Astrocyte of the spinal cord (primary cell): ENCODE results near the gene CARM1.

Experiments used
- DNase-seq: peaks from one replicate; pipeline ENCODE4 v3.0.0; 2011; ENCODE audit warnings: low read depth, low spot score
- H3K4me3 ChIP-seq: 2 replicates; pipeline ENCODE4 v1.5.1; 2011; ENCODE audit warnings: low read depth, mild to moderate bottlenecking, low read length, moderate library complexity
- in situ Hi-C: cut with HindIII; loops from 2 replicates; pipeline ENCODE4 v1.10.0; 2017; ENCODE audit warnings: low sequenced_read_pairs
- TF ChIP-seq, protein P1 (sequence below): IDR thresholded peaks from 2 replicates; pipeline ENCODE4 v1.5.1; 2012; ENCODE audit warnings: low read depth, mild to moderate bottlenecking, low read length, inconsistent platforms

CARM1 gene

DNA sequence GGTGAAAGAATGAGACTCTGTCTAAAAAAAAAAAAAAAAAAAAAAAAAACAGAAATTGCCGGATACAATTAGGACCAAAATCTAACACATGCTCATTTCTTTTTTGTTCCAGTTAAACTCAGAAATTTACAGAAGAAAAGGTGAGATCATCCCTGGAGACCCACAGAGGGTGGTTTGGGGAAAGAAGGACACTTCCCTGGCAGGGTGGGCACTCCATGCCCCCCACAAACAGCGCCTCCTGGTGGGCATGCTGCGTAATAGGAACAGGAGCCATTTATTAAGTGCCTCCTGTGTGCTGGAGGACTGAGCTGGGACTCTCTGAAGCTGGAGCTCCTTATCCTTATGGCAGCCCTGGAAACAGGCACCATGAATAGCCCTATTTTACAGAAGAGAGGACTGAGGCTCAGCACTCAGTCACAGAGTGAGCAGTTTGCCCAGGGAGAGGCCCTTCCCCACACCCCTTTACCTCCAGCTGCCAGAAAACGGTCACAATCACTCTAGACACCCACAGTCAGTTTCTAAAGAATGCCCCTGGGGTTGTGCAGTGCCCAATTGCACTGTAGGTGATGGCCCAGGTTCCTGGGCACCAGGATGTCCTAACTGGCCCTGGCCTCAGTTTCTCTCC lies 13.0 kb upstream of the CARM1 start:
- DNase-seq, result no peak
- TF ChIP-seq, protein P1, sequence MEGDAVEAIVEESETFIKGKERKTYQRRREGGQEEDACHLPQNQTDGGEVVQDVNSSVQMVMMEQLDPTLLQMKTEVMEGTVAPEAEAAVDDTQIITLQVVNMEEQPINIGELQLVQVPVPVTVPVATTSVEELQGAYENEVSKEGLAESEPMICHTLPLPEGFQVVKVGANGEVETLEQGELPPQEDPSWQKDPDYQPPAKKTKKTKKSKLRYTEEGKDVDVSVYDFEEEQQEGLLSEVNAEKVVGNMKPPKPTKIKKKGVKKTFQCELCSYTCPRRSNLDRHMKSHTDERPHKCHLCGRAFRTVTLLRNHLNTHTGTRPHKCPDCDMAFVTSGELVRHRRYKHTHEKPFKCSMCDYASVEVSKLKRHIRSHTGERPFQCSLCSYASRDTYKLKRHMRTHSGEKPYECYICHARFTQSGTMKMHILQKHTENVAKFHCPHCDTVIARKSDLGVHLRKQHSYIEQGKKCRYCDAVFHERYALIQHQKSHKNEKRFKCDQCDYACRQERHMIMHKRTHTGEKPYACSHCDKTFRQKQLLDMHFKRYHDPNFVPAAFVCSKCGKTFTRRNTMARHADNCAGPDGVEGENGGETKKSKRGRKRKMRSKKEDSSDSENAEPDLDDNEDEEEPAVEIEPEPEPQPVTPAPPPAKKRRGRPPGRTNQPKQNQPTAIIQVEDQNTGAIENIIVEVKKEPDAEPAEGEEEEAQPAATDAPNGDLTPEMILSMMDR, result peak; percentile 84
- no peak overlapping the region for H3K4me3 ChIP-seq
- in situ Hi-C loops, result no loop called here

DNA sequence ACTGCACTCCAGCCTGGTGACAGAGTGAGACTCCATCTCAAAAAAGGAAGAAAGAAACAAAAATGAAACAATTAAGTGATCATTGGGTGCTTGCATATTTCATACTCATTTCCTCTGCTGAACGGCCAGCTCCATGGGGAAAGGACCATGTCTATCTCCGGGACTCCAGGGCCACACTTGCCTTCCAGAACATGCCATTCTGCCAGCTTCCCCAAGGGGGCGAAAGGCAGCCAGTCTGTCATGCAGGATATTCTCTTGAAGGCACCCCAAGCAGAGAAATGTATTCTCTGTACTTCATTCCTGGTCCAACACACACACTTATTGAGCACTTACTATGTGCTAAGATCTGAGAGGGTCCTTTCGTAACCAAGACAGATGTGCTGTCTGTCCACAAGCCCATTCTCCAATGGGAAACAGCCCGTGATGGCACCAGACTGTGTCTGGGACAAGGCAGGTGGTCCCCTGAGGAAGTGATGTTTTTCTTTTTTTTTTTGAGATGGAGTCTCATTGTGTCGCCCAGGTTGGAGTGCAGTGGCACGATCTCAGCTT lies 10.2 kb upstream of the CARM1 start:
- TF ChIP-seq, protein P1, result peak; percentile 56
- no peak for DNase-seq
- in situ Hi-C loops, result no loop called here
- no peak overlapping the region for H3K4me3 ChIP-seq

- TF ChIP-seq, protein P1, result no peak
- in situ Hi-C loops, result no loop called here
- no peak overlapping the region for H3K4me3 ChIP-seq
- DNase-seq, result no peak
Observed at GRCh38 chr19:10862561-10863106, 8.7 kb upstream of the CARM1 start.

DNA sequence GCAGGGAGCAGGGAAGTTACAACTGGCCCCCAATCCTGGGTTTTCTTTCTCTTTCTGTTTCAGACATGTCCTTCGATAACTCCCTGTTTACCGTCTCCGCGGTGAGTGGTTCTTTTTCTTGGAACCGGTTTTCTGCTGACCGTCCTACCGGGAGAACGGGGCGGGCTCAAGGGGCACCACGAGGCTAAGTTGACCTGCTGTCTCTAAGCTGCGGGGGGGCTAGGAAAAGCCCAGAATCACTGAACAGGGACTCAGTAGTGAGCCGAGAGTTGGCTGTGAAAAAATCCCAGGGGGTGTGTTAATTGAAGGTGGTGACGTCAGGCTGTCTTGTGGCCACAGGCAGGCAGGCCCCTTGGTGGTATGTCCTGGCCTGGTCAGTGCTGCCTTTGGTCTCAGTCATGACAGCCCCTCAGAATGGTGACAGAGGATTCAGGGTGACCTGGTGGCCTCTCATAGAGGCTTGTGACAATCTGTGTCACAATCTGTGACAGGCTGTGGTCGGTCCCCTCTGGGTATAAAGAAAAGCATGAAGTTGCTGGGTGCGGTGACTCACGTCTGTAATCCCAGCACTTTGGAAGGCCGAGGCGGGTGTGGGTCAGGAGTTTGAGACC lies 8.1 kb upstream of the CARM1 start:
- TF ChIP-seq, protein P1, result no peak
- DNase-seq, result peak; percentile 56
- H3K4me3 ChIP-seq, result no peak overlapping the region
- in situ Hi-C loops, result no loop called here

DNA sequence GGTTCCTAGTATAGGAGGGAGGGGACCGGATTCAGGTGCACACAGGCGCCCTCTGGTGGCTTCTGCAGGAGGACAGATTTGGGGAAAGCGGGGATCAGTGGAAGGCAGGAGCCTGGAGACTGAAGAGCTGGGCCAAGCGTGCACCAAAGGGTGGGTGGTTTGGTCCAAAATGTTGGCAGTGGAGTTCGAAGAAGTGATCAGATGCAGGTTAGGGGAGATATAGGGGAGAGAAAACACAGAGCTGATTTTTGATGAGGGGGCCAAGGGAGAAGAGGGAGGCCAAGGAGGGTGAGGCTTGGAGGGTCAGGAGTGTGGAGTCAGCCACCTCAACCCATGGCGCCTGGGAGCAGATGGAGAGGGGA lies 6.8 kb upstream of the CARM1 start:
- TF ChIP-seq, protein P1, result peak; percentile 97
- DNase-seq, result peak; percentile 70
- no peak overlapping the region for H3K4me3 ChIP-seq
- in situ Hi-C loops, result no loop called here

DNA sequence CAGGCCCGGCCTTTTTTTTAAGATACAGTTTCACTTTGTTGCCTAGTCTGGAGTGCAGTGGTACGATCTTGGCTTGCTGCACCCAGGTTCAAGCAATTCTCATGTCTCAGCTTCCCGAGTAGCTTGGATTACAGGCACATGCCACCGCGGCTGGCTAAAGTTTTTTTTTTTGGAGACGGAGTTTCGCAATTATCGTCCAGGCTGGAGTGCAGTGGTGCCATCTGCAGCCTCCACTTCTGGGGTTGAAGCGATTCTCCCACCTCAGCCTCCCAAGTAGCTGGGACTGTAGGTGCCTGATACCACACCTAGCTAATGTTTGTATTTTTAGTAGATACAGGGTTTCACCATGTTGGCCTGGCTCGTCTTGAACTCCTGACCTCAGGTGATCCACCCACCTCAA lies 4.9 kb upstream of the CARM1 start:
- no peak overlapping the region for H3K4me3 ChIP-seq
- in situ Hi-C loops, result no loop called here

More for the DNA sequence above, 4.9 kb upstream of the CARM1 start:
- TF ChIP-seq, protein P1, result no peak
- no peak for DNase-seq
